Mammary epithelial cell (primary cell): Measurements from ENCODE around the gene NUDT4.

Experiments
- EZH2 ChIP-seq: IDR thresholded peaks from 2 replicates; pipeline ENCODE4 v1.6.1; 2012; ENCODE audit warnings: low read length, inconsistent platforms, borderline replicate concordance
- TF ChIP-seq, protein P1 (sequence below), 2 donors: IDR thresholded peaks in 1 of 2; conservative IDR thresholded peaks in 1 of 2; 2 replicates each; pipeline ENCODE4 v1.5.1; 2011 to 2012; ENCODE audit warnings: inconsistent platforms in 2 of 2, low read length in 2 of 2, mild to moderate bottlenecking in 2 of 2, control low read depth in 1 of 2, low read depth in 1 of 2; ENCODE audit not compliant: insufficient read depth in 1 of 2; ENCODE audit errors: extremely low read depth in 1 of 2

DNA sequence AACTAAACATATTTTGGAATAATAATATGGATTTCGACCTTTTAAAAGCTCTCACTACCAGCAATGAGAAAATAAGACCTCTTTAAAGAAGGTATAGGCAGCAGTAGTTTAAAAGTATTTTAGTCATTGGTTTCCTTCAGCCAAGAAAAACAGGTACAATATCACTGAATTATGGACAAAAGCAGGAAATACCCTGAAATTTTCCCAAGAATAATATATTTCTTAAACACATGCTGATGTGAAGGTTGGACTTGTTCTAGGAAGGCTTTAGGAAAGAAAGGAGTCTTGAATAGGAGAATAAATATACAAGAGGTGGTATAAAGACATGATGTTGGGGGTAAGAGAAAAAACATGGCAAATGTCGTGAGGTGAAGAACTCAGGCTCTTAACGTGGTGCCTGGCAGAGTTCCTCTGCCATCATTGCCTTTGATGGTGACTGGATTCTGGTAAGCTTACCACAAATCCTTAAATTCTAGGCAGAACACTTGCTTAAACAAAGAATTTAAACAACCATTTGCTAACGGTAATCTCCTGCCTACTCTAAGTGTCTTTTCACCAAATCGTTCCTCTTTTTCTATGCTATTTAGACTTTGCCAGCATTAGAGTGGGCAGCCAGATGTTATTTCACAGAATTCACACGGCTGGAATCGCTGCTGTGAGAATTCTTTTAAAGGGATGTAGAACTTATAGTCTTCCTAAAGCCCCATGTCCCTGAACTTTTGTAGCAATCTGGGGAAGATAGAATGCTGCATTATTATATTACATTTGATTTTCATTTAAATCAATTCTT lies 11.9 kb upstream of the NUDT4 start:
- TF ChIP-seq, protein P1, sequence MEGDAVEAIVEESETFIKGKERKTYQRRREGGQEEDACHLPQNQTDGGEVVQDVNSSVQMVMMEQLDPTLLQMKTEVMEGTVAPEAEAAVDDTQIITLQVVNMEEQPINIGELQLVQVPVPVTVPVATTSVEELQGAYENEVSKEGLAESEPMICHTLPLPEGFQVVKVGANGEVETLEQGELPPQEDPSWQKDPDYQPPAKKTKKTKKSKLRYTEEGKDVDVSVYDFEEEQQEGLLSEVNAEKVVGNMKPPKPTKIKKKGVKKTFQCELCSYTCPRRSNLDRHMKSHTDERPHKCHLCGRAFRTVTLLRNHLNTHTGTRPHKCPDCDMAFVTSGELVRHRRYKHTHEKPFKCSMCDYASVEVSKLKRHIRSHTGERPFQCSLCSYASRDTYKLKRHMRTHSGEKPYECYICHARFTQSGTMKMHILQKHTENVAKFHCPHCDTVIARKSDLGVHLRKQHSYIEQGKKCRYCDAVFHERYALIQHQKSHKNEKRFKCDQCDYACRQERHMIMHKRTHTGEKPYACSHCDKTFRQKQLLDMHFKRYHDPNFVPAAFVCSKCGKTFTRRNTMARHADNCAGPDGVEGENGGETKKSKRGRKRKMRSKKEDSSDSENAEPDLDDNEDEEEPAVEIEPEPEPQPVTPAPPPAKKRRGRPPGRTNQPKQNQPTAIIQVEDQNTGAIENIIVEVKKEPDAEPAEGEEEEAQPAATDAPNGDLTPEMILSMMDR (conservative IDR thresholded peaks at IDR 0.05 in 1 of 2, IDR thresholded peaks at IDR 0.05 in 1 of 2; ENCODE audit: extremely low read depth in 1 of 2, insufficient read depth in 1 of 2, low read depth in 1 of 2, low read length in 2 of 2): no peak
- no peak for TF ChIP-seq EZH2
